ENCODE results near the gene CAPN3.
"Not testable (repeated sequence)": the region's sequence is repeated elsewhere in the genome, so short reads cannot be mapped to it uniquely, and the experiment has no call there.

CAPN3 gene

DNA sequence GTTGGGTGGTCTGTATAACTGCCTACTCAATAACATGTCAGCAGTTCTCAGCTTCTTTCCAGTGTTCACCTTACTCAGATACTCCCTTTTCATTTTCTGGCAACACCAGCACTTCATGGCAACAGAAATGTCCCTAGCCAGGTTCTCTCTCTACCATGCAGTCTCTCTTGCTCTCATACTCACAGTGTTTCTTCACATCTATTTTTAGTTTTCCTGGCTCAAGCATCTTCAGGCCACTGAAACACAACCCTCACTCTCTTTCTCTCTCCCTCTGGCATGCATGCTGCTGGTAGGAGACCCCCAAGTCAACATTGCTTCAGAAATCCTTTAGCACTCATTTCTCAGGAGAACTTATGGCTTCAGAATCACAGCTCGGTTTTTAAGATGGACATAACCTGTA is at the start of gene CAPN3:
Gene CAPN3 (plus strand): TSS at position 253 of the 400 bp plus-strand sequence. CDS start 305 bp downstream, outside the sequence.
- DNase-seq: no peak

DNA sequence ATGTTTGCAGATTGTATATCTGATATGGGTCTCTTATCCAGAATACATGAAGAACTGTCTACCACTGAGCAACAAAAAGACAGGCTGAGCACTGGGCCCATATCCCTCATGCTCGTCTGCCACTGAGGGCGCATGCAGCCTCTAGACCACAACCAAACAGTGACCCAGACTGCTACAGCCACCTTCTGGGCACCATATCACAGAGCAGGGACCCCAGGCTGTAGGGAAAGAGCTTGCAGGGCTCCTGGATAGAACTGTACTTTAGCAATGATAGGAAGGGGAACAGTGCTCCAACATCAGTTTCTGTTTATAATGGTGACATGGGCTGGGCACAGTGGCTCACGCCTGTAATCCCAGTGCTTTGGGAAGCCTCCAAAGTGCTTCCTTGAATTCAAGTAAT is 45.8 kb upstream of the CAPN3 start:
- DNase-seq: no peak

DNA sequence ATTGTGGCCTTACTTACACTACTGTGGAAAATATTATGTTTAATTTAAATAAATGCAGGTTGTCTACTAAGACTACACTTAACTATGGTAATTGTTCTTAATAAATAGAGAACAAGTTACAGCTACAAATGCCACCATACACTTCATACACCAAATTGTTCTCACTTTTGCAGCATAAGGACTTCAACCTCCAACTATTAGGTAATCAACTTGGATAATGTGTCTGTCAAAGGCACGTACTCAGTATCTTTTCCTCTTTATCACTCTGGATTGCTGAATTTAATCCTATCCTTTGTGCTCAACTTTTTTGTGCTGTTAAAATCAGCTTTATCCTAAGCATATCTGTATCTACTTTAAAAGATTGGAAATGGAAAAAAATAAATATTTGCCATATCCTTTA is 44.5 kb upstream of the CAPN3 start:
- DNase-seq: no peak

DNA sequence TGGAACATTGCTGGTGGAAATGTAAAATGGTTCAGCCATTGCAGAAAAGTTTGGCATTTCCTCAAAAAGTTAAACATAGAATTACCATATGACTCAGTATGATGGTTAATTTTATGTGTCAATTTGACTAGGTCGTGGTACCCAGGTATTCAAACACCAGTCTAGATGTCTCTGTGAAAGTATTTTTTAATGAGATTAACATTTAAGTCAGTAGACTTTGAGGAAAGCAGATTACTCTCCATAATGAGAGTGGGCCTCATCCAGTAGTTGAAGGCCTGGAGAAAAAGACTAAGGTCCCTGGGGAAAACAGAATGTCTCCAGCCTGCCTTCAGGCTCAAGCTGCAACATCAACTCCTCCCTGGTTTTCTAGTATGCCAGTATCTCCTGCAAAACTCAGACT is 43.8 kb upstream of the CAPN3 start:
- no peak for DNase-seq

DNA sequence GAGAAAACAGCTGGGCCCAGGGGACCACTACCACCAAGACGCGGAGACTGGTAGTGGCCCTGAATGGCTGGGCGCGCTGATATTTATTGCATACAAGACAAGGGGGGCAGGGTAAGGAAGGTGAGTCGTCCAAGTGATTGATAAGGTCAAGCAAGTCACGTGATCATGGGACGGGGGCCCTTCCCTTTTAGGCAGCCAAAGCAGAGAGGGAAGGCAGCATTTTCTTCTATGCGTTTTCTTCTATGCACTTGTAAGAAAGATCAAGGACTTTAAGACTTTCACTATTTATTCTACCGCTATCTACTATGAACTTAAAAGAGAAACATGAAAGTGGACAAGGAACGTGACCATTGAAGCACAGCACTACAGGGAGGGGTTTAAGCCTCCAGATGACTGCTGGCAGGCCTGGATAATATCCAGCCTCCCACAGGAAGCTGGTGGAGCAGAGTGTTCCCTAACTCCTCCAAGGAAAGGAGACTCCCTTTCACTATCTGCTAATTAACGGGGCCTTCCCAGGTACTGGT is 43.0 kb upstream of the CAPN3 start:
- DNase-seq: not testable (repeated sequence)

DNA sequence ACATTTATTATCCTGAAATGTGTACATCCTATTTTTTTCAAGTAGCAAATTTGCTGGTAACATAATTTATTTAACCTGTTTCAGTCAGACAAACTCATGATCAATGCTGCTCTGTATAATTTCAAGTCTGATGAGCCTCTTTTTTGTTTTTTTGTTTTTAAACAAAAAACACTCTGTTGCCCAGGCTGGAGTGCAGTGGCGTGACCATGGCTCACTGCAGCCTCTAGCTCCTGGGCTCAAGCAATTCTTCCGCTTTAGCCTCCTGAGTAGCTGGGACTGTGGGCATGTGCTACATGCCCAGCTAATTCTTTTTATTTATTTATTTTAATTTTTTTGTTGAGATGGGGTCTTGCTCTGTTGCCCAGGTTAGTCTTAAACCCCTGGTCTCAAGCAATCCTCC is 40.1 kb upstream of the CAPN3 start:
- no peak for DNase-seq

DNA sequence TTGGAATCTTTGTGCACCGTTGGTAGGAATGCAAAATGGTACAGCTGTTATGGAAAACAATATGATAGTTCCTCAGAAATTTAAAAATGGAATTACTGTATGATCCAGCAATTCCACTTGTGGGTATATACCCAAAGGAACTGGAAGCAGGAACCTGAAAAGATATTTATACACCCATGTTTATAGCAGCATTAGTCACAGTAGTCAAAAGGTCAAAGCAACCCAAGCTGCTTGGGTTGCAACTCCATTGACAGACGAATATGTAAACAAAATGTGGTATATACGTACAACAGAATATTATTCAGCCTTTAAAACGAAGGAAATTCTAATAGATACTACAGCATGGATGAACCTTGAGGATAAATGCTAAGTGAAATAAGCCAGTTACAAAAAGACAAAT is 35.0 kb upstream of the CAPN3 start:
- DNase-seq: no peak

DNA sequence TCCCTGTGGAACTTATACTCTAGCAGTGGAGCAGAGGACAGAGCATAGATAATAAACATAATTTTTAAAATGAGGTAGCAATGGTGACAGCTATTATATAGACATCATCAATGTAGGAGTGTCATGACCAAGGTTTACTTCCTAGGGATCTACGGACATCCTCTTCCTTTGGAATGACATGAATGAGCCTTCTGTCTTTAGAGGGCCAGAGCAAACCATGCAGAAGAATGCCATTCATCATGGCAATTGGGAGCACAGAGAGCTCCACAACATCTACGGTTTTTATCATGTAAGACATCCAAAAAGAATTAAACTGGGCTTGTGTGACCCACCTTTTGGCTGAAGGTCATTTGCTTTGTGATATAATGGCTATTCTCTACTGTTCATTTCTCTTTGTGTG is 30.1 kb upstream of the CAPN3 start:
- DNase-seq: no peak

DNA sequence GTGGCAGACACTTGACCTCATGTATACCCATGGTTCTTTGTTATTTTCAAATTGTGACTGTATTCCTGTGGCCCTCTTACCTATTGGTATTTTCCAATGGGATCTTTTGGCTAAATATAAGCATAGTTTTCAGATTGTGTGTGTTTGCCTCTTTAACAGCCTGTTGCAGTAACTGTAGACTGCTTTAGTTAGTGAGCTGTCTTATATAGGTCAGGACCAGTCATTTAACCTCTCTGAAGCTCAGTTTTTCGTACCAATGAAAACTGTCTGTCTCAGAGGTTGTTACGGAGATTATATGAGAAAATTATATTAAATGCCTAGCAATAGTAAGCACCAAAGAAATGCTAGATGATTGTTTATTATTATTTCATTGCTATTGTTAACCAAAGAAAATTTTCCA is 29.3 kb upstream of the CAPN3 start:
- DNase-seq: no peak

DNA sequence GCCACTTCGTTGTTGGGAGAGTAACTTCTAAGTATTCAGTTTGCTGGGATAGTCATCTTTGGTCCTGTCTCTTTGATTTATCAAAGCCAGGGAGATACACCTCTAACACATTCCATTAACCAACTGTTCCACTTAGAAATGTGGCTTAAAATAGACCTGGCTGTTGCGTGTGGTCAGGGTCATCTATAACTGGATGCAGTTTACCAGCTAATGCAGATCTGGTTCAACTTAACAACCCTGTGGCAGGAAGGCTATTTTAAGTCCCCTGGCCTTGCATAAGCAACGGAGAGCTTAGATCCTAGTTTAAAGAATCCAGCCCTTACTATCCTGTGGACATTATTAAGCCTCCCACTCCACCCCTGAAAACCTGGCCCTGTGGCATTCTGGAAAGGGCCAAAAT is 28.1 kb upstream of the CAPN3 start:
- DNase-seq: no peak

DNA sequence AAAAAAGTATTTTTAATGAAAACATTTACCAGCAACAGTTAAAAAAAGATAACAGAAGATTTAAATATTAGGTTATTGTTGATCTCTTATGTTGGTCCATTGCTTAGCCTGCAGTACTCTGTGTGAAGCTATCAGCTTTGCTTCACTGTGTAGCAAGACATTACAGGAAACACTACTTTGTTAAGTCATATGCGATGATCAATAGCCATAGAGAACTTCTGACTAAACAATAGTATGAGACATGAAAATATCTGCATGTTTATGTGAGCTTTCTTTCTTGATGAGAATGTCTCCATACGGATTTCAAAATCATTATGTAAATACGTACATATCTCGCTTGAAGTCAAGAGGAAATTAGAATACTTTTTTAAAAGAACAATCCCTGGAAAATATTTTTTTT is 27.0 kb upstream of the CAPN3 start:
- no peak for DNase-seq

DNA sequence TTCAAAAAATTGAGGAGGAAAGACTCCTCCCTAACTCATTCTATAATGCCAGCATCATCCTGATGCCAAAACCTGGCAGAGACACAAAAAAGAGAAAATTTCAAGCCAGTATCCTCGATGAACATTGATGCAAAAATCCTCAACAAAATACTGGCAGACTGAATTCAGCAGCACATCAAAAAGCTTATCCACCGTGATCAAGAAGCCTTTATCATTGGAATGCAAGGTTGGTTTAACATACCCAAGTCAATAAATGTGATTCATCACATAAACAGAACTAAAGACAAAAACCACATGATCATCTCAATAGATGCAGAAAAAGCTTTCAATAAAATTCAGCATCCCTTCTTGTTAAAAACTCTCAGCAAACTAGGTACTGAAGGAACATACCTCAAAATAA is 24.2 kb upstream of the CAPN3 start:
- DNase-seq: no peak

DNA sequence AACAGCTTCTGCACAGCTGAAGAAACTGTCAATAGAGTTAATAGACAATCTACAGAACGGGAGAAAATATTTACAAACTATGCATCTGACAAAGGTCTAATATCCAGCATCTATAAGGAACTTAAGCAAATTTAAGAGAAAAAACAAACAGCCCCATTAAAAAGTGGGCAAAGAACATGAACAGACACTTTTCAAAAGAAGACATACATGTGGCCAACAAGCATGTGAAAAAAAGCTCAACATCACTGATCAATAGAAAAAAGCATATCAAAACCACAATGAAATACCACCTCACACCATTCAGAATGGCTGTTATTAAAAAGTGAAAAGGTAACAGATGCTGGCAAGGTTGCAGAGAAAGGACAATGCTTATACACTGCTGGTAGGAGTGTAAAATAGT is 22.7 kb upstream of the CAPN3 start:
- DNase-seq: not testable (repeated sequence)

DNA sequence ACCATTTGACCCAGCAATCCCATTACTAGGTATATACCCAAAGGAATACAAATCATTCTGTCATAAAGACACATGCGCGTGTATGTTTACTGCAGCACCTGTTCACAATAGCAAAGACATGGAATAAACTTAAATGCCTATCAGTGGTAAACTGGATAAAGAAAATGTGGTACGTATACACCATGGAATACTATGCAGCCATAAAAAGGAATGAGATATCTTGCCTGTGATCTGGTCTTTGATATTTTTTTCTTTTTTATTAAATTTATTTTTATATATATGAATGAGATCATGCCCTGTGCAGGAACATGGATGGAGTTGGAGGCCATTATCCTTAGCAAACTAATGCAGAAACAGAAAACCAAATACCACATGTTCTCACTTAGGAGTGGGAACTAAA is 22.2 kb upstream of the CAPN3 start:
- DNase-seq: not testable (repeated sequence)

DNA sequence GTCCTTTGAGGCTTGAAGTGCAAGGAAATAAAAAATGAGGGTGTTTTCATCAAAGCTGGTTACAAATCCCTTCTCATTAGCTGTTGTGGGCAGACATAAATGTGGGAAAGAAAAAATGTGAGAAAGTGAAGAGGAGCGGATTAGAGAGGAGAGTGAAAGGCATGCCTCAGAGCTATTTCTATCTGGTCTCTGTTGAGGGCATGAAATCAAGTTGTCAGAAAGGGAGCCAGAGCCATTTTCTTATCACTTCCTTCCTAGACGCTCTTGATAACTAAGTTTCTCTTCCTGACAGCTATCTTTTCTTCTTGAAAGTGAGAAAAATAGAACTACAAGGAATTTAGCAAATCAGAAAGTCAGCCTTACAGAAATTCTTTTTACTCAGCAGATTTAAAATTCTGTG is 20.8 kb upstream of the CAPN3 start:
- no peak for DNase-seq

DNA sequence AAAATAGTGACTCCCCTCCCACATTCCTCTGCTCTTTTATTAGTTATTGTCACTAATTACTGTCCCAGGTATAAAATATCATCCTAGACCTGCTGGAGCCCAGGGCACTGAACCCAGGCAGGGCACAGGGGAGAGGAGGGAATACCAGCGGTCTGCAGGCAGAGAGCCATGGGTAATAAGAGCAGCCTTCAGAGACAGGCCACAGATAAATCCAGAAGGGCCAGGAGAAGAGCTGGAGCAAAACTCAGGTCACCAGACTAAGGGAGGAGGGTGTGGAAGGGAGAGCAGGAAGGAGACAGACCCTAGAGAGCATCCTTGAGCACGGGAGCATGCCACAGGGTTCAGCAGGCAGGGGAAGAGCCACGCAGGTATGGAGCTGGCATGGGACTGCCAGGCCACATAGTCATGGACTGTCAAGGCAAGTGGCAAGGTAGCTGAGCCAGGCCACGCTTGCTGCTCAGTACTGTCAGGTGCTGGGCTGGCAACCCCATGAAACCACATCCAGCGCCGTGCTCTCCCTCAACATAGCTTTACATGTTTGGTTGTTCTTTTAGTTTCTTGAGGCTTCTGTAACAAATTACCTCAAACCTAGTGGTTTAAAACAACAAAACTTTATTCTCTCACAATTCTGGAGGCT is 15.6 kb upstream of the CAPN3 start:
- DNase-seq: no peak

DNA sequence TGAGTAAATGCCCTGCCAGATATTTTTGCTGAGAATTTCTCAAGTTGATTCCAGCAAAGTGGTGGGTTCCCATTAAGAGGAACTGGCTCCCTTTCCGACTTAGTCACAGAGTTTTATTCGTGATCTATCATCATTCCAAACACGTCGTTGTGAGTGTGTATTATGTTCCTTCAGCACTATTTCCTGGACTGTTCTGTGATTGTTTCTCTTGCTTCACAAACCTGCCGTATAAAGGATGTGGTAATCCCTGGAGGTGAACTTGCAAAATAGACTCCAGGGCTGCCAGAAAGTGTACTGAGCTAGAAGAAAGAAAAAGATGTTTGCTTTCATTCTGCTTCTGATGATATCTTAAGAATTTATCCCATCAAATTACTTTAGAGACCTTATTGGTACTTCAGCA is 14.5 kb upstream of the CAPN3 start:
- no peak for DNase-seq

DNA sequence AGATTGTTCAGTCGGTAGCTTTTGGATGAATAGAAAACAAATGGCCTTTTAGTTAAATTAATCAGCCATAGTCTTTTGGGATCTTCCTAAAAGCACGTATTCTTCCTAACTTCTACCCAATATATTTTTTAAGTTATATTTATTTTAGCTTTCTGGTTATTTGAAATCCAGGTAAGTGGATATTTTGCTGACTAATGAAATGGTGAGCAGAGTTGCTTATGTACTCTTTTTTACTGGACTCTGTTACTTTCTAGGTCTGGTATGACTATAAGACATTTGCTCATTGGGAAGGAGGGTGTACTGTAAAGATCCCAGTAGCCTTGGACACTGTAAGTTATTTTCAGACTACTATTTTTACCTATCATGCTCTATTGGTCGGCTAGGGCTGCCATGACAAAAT is 13.8 kb upstream of the CAPN3 start:
- DNase-seq: no peak

DNA sequence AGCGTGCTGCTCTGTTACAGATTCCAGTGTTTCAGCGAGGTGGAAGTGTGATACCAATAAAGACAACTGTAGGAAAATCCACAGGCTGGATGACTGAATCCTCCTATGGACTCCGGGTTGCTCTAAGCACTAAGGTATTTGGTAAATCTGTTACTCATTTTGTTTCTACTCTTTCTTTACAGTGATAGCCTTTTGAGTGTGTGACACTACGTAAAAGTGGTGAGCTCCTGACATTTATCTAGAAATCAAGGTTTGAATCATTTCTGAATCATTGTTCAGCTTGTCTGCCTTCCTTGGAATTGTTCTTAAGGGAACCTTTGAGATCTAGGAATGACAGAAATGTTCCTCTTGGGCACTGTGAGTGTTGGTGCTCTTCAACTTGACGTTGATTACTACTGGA is 11.2 kb upstream of the CAPN3 start:
- no peak for DNase-seq

DNA sequence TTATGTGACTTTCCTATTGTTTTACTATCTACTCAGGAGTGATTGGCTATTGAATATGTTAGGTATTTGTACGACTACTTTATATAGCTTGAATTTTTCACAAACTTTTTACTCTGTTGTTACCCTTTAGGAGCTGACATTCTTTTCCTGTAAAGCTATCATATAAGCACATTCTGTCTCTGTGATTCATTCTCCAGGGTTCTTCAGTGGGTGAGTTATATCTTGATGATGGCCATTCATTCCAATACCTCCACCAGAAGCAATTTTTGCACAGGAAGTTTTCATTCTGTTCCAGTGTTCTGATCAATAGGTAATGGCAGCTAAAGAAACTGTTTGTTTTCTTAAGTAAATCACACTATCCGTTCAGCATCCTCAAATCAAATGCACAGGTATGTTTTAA is 10.1 kb upstream of the CAPN3 start:
- DNase-seq: no peak

DNA sequence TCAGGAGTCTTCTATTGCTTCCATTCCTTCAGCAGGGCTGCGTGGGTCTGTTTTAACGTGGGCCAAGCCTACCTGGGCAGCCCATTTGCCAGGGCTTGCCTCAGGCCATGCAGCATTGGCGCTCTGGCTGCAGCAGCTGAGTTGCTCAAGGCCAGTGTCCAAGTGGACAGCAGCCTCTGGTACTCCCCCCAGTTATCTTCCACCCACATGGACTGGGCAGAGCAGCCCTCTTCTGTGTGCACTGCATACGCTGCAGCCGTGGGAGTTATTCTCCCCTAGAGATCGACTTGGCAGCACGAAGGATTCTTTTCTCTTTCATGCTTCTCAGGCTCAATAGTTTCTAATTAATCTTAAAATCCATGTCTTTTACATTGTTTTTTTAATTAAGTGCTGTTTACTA is 6.9 kb upstream of the CAPN3 start:
- DNase-seq: no peak

DNA sequence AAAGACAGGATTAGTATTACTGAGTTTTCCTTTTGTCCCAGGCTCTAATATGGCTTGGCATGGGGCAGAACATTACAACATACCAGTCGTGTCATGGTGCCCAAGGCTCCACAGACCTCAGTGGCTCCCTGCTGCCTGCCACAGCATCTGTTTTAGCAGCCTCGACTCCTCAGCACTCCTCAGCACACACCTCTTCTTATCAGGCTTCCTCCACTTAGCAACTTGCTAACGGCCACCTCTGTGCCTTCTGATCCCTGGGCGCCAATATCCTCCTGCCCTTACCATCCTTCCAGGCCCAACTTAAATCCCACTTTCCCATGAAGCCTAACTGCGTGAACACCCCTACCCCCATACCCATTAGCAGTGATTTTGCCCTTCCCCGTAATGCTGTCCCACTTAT is 6.2 kb upstream of the CAPN3 start:
- DNase-seq: no peak

DNA sequence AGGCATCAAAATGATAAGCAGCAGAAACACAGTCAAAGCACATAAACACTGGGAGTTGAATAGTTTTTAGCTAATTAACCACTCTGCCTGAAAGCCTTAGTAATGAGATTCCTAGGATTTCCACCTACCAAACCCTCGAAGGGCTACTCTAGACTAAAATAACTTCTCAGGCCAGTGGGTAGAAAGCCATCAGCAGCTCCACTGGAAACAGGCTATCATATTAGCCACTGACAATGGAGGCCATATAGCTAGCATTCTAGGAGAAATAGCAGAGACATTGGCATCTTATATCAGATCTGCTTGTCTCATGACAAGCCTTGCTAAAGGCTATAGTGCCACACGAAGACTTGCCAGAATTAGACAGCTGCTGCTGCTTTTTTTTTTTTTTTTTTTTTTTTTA is 4.5 kb upstream of the CAPN3 start:
- no peak for DNase-seq

DNA sequence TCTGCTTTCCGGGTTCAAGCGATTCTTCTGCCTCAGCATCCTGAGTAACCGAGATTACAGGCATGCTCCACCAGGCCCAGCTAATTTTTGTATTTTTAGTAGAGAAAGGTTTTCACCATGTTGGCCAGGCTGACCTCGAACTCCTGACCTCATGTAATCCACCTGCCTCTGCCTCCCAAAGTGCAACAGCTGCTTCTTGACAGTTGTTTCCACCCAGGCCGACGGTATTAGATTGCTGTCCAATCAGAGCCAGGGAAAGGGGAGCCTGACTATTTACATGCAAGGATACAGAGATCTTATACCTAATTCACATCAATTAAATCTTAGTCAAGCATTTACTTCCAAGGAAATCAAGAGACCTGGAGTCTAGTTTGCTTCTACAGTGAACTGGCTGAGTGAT is 4.0 kb upstream of the CAPN3 start:
- no peak for DNase-seq

DNA sequence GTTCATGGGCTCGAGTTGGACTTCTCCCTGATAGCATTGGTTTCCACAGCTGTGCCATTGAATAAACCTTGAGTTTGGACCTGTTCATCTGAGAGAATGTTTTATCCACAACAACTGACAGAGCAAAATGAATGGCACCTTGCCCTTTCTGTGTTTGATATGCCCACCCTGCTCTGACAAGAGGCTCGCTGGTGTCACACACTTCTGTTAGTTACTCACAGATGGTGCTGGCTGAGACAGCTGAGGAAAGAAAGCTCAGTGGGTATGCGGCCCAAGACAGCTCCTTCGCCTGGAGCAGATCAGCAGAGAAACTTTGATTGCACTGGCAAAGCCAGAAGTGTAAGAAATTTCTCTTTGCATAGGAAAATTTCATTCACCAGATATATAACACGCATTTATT is 2.5 kb upstream of the CAPN3 start:
- DNase-seq: no peak

DNA sequence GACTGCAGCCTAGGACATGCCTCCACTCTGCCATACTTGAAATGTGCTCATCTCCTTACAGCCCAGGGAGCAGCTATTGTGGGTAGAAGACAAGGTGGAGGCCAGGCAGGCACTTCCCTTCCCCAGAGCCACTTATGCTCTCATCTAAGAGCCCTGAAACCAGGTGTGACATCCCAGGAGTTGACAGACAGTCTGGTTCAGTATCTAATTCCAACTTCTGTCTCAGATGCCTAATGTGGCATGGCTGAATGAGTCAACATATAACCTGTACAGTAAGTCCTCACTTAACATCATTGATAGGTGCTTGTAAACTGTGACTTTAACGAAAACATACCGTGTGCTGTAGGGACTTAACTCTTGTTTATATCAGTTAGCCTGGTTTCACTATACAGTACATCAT is 1.2 kb upstream of the CAPN3 start:
- no peak for DNase-seq
